ENCODE results near the gene RBBP8NL.

DNA sequence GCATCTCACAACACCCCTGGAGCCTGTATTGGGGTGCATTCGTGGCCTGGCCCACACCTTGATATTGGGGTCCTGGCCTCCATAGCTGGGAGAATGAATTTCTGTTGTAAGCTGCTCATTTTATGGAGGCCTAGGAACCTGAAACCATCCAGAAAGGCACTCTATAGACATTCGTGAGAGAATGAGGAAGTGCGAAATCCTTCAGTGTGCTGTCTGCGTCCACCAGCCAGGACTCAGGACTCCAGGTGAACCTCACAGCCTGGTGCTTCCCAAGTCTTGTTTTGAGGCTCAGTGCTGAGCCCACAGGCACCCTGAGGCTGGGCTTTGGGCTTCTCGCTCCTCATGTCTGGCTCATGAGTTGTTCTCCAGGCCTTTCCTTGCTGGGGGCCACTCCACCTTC is 11.9 kb upstream of the RBBP8NL start:
- TF ChIP-seq RFX5 (IDR thresholded peaks at IDR 0.05; ENCODE audit: borderline replicate concordance, low read depth, low read length) = no peak
- TF ChIP-seq RBBP5 (IDR thresholded peaks at IDR 0.05; ENCODE audit: borderline replicate concordance, low read depth, low read length) = no peak
- TF ChIP-seq ATF3 (IDR thresholded peaks at IDR 0.05; ENCODE audit: insufficient read depth, low read depth, low read length) = no peak
- TF ChIP-seq SUZ12 (IDR thresholded peaks at IDR 0.05; ENCODE audit: low read length) = no peak
- TF ChIP-seq EGR1 (IDR thresholded peaks at IDR 0.05; ENCODE audit: borderline replicate concordance, low read depth, low read length) = no peak

Measured in H1 (cell line).